ENCODE measurements around the gene HMCES. TPM values are rescaled to one million over a fixed set of nuclear protein-coding genes. Genes with fewer than 3 reads are reported as not detected.

HMCES gene
- total and polyA plus RNA-seq, 2 of the 13 experiments (the other 11 are each of a cell fraction or from before 2014, with no cell fraction given) = 16.1 to 37.5 TPM

GRCh38 chr3:129315998-129316247, 37.3 kb downstream of the HMCES start (continued):
- TF ChIP-seq DDIT3 (CRISPR knock-in tag; IDR thresholded peaks at IDR 0.05) (no peak), ZNF691 (CRISPR knock-in tag; IDR thresholded peaks at IDR 0.05; ENCODE audit: borderline replicate concordance, low read depth) (0 out of 2 replicates have a peak, but pooled peaks have one; percentile 62), ARID4A (CRISPR knock-in tag; IDR thresholded peaks at IDR 0.05; ENCODE audit: borderline replicate concordance) (no peak), KLF13 (CRISPR knock-in tag; IDR thresholded peaks at IDR 0.05) (no peak), ZNF17 (CRISPR knock-in tag; IDR thresholded peaks at IDR 0.05) (no peak), ATF1 (CRISPR knock-in tag; IDR thresholded peaks at IDR 0.05) (no peak), ATF2 (CRISPR knock-in tag; IDR thresholded peaks at IDR 0.05) (no peak), ZNF570 (CRISPR knock-in tag; IDR thresholded peaks at IDR 0.05; ENCODE audit: borderline replicate concordance) (no peak), KLF11 (CRISPR knock-in tag; IDR thresholded peaks at IDR 0.05) (no peak; the same call in 1 of the 2 replicates), ZFP36L2 (CRISPR knock-in tag; IDR thresholded peaks at IDR 0.05) (no peak), ZNF709 (CRISPR knock-in tag; IDR thresholded peaks at IDR 0.05) (peak; percentile 57; the same call in 1 of the 2 replicates), GATA4 (IDR thresholded peaks at IDR 0.05; ENCODE audit: borderline replicate concordance, low read depth) (peak; percentile 95; the same call in 1 of the 2 replicates), IKZF1 (IDR thresholded peaks at IDR 0.05) (no peak), SKI (IDR thresholded peaks at IDR 0.05; ENCODE audit: partially characterized antibody) (no peak), ZNF800 (CRISPR knock-in tag; IDR thresholded peaks at IDR 0.05) (no peak), ZBTB8A (CRISPR knock-in tag; IDR thresholded peaks at IDR 0.05; ENCODE audit: borderline replicate concordance, low read depth) (peak; percentile 49; the same call in 1 of the 2 replicates), HNRNPL (IDR thresholded peaks at IDR 0.05; ENCODE audit: low read depth, low read length) (peak; percentile 71; the same call in 1 of the 2 replicates), RBM39 (IDR thresholded peaks at IDR 0.05; ENCODE audit: low read depth, low read length, poor library complexity, severe bottlenecking) (peak; percentile 84), ZFX (CRISPR knock-in tag; IDR thresholded peaks at IDR 0.05; ENCODE audit: low read depth) (peak; percentile 75; the same call in 1 of the 2 replicates), HNRNPK (IDR thresholded peaks at IDR 0.05; ENCODE audit: low read depth, low read length, poor library complexity, severe bottlenecking) (peak; percentile 22), ZNF282 (IDR thresholded peaks at IDR 0.05; ENCODE audit: partially characterized antibody) (no peak), ZNF605 (CRISPR knock-in tag; IDR thresholded peaks at IDR 0.05) (no peak)
